Measurements from ENCODE around the gene SERPINE2. TPM values are rescaled to one million over a fixed set of nuclear protein-coding genes. Genes with fewer than 3 reads are reported as not detected.

SERPINE2 gene
- total RNA-seq, 4 donors from 2014 or later, result 25.5 to 94.5 (median 38.5) TPM

DNA sequence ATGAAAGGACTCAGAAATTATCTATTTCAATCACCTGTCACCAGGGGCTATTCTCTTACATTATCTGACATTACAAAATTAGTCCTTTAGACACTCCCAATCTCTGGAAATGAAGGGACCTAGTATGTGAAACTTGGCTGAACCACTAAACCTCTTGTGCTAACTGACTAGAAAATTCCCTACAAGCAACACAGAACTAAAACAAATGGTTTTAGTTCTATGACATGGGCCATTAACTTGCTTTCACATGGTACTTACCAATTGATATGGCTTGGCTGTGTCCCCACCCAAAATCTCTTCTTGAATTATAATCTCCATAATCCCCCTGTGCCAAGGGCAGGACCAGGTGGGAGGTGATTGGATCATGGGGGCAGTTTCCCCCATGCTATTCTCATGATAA lies 16.6 kb downstream of the SERPINE2 start:
- no peaks in the 10 kb centered on the region for H3K36me3 ChIP-seq
- TF ChIP-seq POLR2A (IDR thresholded peaks at IDR 0.05) (no peak), EP300 (IDR thresholded peaks at IDR 0.05) (no peak)
- TF ChIP-seq, protein P1, sequence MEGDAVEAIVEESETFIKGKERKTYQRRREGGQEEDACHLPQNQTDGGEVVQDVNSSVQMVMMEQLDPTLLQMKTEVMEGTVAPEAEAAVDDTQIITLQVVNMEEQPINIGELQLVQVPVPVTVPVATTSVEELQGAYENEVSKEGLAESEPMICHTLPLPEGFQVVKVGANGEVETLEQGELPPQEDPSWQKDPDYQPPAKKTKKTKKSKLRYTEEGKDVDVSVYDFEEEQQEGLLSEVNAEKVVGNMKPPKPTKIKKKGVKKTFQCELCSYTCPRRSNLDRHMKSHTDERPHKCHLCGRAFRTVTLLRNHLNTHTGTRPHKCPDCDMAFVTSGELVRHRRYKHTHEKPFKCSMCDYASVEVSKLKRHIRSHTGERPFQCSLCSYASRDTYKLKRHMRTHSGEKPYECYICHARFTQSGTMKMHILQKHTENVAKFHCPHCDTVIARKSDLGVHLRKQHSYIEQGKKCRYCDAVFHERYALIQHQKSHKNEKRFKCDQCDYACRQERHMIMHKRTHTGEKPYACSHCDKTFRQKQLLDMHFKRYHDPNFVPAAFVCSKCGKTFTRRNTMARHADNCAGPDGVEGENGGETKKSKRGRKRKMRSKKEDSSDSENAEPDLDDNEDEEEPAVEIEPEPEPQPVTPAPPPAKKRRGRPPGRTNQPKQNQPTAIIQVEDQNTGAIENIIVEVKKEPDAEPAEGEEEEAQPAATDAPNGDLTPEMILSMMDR (IDR thresholded peaks at IDR 0.05), result no peak
- H3K27ac ChIP-seq, result no peak overlapping the region
- H3K4me3 ChIP-seq, result no peak overlapping the region
- H3K4me1 ChIP-seq, result no peaks in the 10 kb centered on the region
- no peaks in the 10 kb centered on the region for H3K9me3 ChIP-seq
- DNase-seq (ENCODE audit: low spot score in 2 of 2), result no peak
- H3K27me3 ChIP-seq, result no peaks in the 10 kb centered on the region

DNA sequence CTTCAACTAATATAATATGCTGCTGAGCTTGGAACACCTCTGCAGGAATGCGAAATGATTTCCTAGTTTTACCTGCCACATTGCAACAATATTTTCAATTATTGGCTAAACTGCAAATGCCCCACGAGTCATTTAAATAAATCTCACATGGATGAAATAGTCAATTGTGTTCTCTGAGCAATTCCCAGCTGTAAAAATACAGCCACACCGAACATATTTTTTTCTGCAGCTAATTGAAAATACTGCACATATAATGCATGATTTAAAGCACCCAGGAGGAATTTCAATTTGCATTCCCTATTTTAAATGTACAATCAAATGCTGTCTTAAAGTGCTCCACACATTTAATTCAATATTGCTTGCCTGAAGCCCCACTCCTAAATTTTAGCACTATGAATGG lies 18.6 kb downstream of the SERPINE2 start:
- whole genome bisulfite sequencing, 2 donors, result 37 to 54% methylated on average over 3 of the region's 3 CpGs
- no peak for TF ChIP-seq EP300 (IDR thresholded peaks at IDR 0.05)
- Histone ChIP-seq H3K4me1 (no peaks in the 10 kb centered on the region), H3K9me3 (no peaks in the 10 kb centered on the region), H3K27ac (no peak overlapping the region), H3K4me3 (no peak overlapping the region), H3K36me3 (no peaks in the 10 kb centered on the region), H3K27me3 (no peaks in the 10 kb centered on the region)
- DNase-seq (ENCODE audit: low spot score in 2 of 2), result no peak

DNA sequence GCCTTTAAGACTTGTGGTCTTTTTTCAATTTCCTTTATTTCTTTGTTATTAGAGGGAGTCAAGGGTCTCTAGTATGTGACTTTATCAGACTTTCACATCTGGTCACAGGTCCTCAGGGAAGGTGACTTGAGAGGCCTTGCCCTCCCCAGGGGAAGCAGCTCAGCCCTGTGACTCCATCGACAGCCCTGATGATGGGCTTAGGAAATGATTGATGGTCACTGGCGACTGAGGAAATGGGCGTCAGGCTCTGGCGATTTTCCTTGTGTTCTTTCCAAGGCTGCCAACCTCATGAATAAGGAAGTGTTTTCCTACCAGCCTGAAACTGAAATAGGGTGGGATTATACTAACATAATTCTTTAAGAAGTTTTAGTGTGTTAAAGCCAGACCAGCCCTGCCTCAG lies 21.1 kb downstream of the SERPINE2 start:
- 20 to 45% methylated on average over 4 of the region's 4 CpGs for WGBS, 2 donors
- peak overlapping the region in 2 of 4 donors; percentile 11 to 49 for H3K27ac ChIP-seq

DNA sequence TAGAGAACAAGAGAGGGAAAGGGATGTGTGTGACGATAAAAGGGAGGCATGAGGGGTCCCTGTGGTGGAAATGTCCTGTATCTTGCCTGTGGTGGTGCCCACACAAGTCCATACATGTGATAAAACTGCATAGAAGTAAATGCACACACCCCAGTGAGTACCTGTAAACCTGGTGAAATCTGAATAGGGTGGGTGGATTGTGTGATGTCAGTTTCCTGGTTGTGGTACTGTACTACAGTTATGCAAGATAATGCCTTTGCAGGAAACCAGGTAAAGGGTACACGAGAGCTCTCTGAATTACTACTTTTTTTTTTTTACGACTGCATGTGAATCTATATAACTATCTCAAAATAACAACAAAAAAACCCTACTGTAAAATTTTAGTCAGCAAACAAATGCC lies 22.1 kb downstream of the SERPINE2 start:
- H3K9me3 ChIP-seq, result no peaks in the 10 kb centered on the region
- H3K36me3 ChIP-seq, result no peaks in the 10 kb centered on the region
- TF ChIP-seq EP300 (IDR thresholded peaks at IDR 0.05), result no peak
- no peak for TF ChIP-seq POLR2A (IDR thresholded peaks at IDR 0.05)
- TF ChIP-seq, protein P1 (IDR thresholded peaks at IDR 0.05), result no peak
- no peaks in the 10 kb centered on the region for H3K27me3 ChIP-seq
- H3K27ac ChIP-seq, result no peak overlapping the region
- no peak overlapping the region for H3K4me3 ChIP-seq
- no peaks in the 10 kb centered on the region for H3K4me1 ChIP-seq
- DNase-seq (ENCODE audit: low spot score in 2 of 2), result no peak
- 59 to 63% methylated on average over 3 of the region's 3 CpGs for WGBS, 2 donors

More for the DNA sequence above, 21.1 kb downstream of the SERPINE2 start:
- DNase-seq (ENCODE audit: low spot score in 2 of 2), result no peak
- H3K36me3 ChIP-seq, result no peaks in the 10 kb centered on the region
- TF ChIP-seq, protein P1 (IDR thresholded peaks at IDR 0.05), result no peak
- TF ChIP-seq EP300 (IDR thresholded peaks at IDR 0.05), result no peak
- no peak for TF ChIP-seq POLR2A (IDR thresholded peaks at IDR 0.05)
- H3K4me1 ChIP-seq, result no peaks in the 10 kb centered on the region
- H3K27me3 ChIP-seq, result no peaks in the 10 kb centered on the region
- no peaks in the 10 kb centered on the region for H3K9me3 ChIP-seq
- no peak overlapping the region for H3K4me3 ChIP-seq

DNA sequence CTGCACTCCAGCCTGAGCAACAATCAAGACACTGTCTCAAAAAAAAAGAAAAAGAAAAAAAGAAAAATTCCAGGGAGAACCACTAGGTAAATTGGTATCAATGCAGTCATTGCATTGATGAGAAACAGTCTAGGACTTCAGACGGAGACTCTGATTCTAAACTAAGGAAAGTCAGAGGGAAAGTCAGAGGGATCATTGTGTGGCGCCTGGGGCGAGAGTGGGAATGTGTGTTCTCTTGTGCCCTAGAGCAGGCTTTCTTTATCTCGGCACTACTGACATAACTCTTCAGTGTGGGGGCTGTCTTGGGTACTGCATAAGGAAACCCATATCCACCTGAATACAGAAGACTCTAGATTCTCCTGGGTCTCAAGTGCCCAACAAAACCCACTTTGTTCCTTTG lies 24.8 kb downstream of the SERPINE2 start:
- H3K36me3 ChIP-seq, result no peaks in the 10 kb centered on the region
- no peak for DNase-seq (ENCODE audit: low spot score in 2 of 2)
- no peak overlapping the region for H3K27ac ChIP-seq
- TF ChIP-seq EP300 (IDR thresholded peaks at IDR 0.05), result no peak
- TF ChIP-seq, protein P1 (IDR thresholded peaks at IDR 0.05), result no peak
- TF ChIP-seq POLR2A (IDR thresholded peaks at IDR 0.05), result no peak
- WGBS, 2 donors, result 65 to 71% methylated on average over 4 of the region's 4 CpGs
- no peaks in the 10 kb centered on the region for H3K4me1 ChIP-seq
- no peaks in the 10 kb centered on the region for H3K9me3 ChIP-seq
- no peak overlapping the region for H3K4me3 ChIP-seq
- no peaks in the 10 kb centered on the region for H3K27me3 ChIP-seq

DNA sequence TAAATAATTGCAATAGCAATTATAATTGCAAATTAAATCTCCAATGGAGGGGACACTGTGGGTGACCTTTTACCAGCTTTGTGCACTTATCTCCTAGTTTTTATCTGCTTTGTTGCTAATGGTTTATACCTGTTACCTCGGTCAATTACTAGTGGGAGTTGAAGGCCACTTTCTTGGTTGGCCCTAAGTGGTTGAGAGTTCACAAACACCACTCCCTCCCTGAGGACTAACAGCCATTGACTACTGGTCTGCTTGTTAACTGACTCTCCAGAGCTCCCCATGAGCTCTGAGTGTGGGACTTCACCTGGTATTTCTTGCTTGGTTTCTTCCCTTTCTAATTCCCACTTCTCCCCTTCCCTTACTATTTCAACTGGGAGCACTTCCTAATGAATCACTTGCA lies 27.2 kb downstream of the SERPINE2 start:
- no peak overlapping the region for H3K4me3 ChIP-seq
- no peaks in the 10 kb centered on the region for H3K4me1 ChIP-seq
- no peaks in the 10 kb centered on the region for H3K27me3 ChIP-seq
- 86 to 97% methylated on average over 1 of the region's 1 CpG for WGBS, 2 donors
- DNase-seq (ENCODE audit: low spot score in 2 of 2), result no peak
- H3K36me3 ChIP-seq, result no peaks in the 10 kb centered on the region
- H3K9me3 ChIP-seq, result no peaks in the 10 kb centered on the region
- no peak for TF ChIP-seq EP300 (IDR thresholded peaks at IDR 0.05)
- no peak for TF ChIP-seq POLR2A (IDR thresholded peaks at IDR 0.05)
- TF ChIP-seq, protein P1 (IDR thresholded peaks at IDR 0.05), result no peak
- H3K27ac ChIP-seq, result no peak overlapping the region

All from tibial nerve (tissue), 4 donors.